ENCODE measurements around the gene APC2. TPM values are rescaled to one million over a fixed set of nuclear protein-coding genes. Genes with fewer than 3 reads are reported as not detected.

APC2 gene
- total RNA-seq, 2 experiments from 2014 or later = 0.02 to 0.10 TPM

DNA sequence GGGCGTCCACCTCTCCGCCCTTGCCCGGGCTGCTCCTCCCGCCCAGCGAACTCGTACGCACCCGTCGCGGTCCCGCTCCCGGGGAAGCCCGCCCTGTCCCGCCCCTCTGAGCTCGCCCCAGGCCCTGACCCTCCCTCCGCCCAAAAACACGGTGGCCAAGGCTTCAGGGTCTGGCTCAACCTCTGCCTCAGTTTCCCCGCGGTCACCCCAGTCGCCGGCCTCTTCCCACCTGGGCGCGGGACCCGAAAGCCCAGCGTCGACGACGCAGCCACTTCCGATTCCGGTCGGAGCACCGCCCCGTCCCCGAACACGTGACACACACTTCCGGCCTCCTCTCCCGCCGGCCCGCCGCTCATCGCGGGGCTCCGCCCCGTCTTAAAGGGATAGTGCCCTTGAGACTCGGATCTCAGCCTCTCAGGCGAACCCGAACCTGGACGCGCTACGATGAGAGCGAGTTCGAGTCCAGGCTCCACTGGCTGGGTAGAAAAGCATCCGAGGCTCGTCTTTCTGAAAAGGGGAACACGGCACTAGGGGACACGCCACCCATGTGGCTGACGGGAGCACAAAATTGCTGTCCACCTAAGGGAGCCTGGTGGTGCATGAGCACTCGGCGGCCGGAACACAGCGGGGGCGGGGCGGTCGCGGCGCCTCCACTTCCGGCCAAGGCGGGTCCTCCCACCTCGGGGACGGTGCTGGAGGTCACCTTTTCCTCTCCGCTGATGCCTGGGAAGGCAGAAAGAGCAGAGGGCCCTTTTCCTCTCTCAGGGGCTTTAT, 29.2 kb downstream of the APC2 start, which contains the start of gene C19orf25:
C19orf25 (minus strand) TSS at position 282 of the 774 bp plus-strand sequence. CDS start 312 bp downstream, outside the sequence.
- CTCF ChIA-PET = no interaction called here
- POLR2A ChIA-PET = interaction anchor here (0.6 kb wide), 1 partner anchor 35 kb away, joined by 5 read pairs; no protein-coding TSS in a partner anchor
- peak within 1 kb of the TSS; percentile 99 for H3K4me3 Mint-ChIP-seq
- H3K36me3 Mint-ChIP-seq (ENCODE audit: low read depth) = peaks cover 3% of the 10 kb centered on the region
- H3K4me1 Mint-ChIP-seq = peaks cover 22% of the 10 kb centered on the region
- no peaks in the 10 kb centered on the region for H3K9me3 Mint-ChIP-seq
- peak within 1 kb of the TSS; percentile 97 for H3K27ac Mint-ChIP-seq
- no peaks in the 10 kb centered on the region for H3K27me3 Mint-ChIP-seq
- DNase-seq = peak; percentile 95

GRCh38 chr19:1481224-1481892, 31.4 kb downstream of the APC2 start:
- H3K4me3 Mint-ChIP-seq = no peak overlapping the region
- H3K27ac Mint-ChIP-seq = no peak overlapping the region
- H3K9me3 Mint-ChIP-seq = no peaks in the 10 kb centered on the region
- ChIA-PET CTCF (interaction anchor here (0.9 kb wide), 1 partner anchor 9 kb away, joined by 3 read pairs; the partner anchor contains the start of gene REEP6), POLR2A (no interaction called here)
- DNase-seq = no peak
- no peaks in the 10 kb centered on the region for H3K27me3 Mint-ChIP-seq
- H3K36me3 Mint-ChIP-seq (ENCODE audit: low read depth) = peaks cover 3% of the 10 kb centered on the region
- H3K4me1 Mint-ChIP-seq = peaks cover 22% of the 10 kb centered on the region

- H3K36me3 Mint-ChIP-seq (ENCODE audit: low read depth) = peaks cover 3% of the 10 kb centered on the region
- POLR2A ChIA-PET = no interaction called here
- no peak for DNase-seq
- no peak overlapping the region for H3K27ac Mint-ChIP-seq
- no peaks in the 10 kb centered on the region for H3K27me3 Mint-ChIP-seq
- H3K9me3 Mint-ChIP-seq = no peaks in the 10 kb centered on the region
- peaks cover 21% of the 10 kb centered on the region for H3K4me1 Mint-ChIP-seq
- CTCF ChIA-PET = no interaction called here
- no peak overlapping the region for H3K4me3 Mint-ChIP-seq
These were observed 32.0 kb downstream of the APC2 start for GRCh38 chr19:1481893-1482360.

- no peaks in the 10 kb centered on the region for H3K9me3 Mint-ChIP-seq
- no peaks in the 10 kb centered on the region for H3K27me3 Mint-ChIP-seq
- H3K4me3 Mint-ChIP-seq = no peak overlapping the region
- ChIA-PET POLR2A (no interaction called here), CTCF (no interaction called here)
- DNase-seq = no peak
- no peak overlapping the region for H3K27ac Mint-ChIP-seq
- H3K36me3 Mint-ChIP-seq (ENCODE audit: low read depth) = peaks cover 3% of the 10 kb centered on the region
- peaks cover 16% of the 10 kb centered on the region for H3K4me1 Mint-ChIP-seq
These were observed 32.6 kb downstream of the APC2 start for GRCh38 chr19:1482361-1483130.

DNA sequence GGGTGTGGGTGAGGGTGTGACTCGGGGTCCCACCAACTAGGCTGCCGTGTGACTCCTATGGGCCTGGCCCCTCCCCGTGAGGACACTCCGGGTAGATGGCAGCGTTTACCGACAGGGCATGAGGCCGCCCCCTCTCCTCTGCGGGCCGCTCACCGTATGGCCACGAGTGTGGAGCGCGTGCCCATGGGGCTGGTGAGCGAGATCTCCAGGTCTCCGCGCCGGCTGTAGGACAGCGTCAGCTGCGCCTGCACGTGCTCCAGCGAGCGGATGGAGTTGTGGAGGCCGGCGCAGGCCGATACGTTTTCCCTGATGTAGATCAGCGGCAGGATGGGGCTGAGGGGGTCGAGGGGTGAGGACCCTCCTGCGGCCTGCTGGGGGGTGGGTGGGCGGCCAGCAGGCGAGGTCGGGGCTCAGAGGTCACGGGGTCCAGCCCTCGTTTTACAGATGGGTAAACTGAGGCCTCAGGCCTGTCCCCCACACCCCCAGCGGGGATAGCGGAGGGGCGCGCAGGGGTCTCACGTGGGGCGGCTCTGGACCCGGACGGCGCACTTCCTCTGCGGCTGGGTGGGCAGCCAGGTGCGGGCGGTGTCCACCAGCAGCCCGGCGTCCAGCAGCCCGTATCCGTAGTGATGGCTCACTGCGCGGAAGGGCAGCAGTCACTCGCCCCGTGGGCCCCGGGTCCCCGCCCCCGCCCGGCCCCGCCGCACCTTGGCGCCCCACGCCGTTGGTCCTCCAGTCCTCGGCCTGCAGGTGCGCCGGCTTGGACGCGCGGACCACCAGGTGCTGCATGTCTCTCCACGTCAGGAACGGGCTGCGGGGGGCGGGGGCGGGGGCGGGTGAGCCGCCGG, 33.4 kb downstream of the APC2 start:
- Mint-ChIP-seq H3K4me1 (peaks cover 9% of the 10 kb centered on the region), H3K4me3 (no peak overlapping the region), H3K36me3 (ENCODE audit: low read depth) (peaks cover 3% of the 10 kb centered on the region), H3K27ac (no peak overlapping the region), H3K9me3 (no peaks in the 10 kb centered on the region), H3K27me3 (no peaks in the 10 kb centered on the region)
- ChIA-PET CTCF (no interaction called here), POLR2A (no interaction called here)
- no peak for DNase-seq

GRCh38 chr19:1483979-1484428, 34.1 kb downstream of the APC2 start:
- Mint-ChIP-seq H3K36me3 (ENCODE audit: low read depth) (peaks cover 2% of the 10 kb centered on the region), H3K4me1 (peaks cover 8% of the 10 kb centered on the region), H3K9me3 (no peaks in the 10 kb centered on the region), H3K27me3 (no peaks in the 10 kb centered on the region), H3K27ac (no peak overlapping the region), H3K4me3 (no peak overlapping the region)
- no peak for DNase-seq
- POLR2A ChIA-PET = no interaction called here
- CTCF ChIA-PET = no interaction called here

DNA sequence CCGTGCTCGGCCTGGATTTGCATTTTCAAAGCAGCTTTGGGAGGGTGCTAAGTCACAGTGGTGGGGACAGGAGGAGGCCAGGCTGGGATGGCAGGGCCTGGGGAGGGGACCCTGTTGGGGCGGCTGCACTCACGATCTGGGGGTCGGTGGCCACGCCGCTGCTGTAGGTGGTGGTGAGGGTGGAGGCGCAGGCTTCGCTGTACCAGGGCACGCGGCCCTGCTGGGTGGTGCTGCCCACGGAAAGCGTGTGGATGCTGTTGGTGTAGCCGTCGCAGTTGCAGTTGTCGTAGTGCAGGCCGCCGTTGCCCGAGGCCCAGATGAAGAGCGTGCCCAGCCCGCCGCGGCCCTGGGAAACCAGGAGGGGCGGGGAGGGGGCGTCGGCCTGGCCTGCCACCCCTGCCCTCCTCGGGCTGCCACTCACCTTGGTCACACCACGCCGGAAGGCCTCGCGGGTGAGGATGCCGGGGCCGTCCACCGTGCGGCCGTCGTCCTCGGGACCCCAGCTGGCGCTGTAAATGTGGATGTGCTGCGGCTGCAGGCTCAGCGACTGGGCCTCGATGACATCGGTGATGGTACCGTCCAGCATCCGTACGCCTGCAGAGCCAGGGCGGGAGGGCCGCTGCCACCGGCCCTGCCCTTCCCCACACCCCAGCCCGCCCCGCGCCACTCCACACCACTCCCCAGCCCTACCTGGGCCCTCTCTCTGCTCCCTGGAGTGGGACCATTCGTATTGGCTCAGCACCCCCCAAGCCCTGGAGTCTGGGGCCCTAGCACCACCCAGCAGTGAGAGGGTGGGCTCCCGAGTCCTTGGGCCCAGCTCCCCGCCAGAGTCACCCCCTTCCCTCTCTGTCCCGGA, 37.0 kb downstream of the APC2 start:
- Mint-ChIP-seq H3K36me3 (ENCODE audit: low read depth) (no peaks in the 10 kb centered on the region), H3K9me3 (no peaks in the 10 kb centered on the region), H3K4me3 (no peak overlapping the region), H3K4me1 (peaks cover 15% of the 10 kb centered on the region), H3K27me3 (peaks cover 4% of the 10 kb centered on the region), H3K27ac (no peak overlapping the region)
- DNase-seq = no peak
- POLR2A ChIA-PET = no interaction called here
- CTCF ChIA-PET = no interaction called here

DNA sequence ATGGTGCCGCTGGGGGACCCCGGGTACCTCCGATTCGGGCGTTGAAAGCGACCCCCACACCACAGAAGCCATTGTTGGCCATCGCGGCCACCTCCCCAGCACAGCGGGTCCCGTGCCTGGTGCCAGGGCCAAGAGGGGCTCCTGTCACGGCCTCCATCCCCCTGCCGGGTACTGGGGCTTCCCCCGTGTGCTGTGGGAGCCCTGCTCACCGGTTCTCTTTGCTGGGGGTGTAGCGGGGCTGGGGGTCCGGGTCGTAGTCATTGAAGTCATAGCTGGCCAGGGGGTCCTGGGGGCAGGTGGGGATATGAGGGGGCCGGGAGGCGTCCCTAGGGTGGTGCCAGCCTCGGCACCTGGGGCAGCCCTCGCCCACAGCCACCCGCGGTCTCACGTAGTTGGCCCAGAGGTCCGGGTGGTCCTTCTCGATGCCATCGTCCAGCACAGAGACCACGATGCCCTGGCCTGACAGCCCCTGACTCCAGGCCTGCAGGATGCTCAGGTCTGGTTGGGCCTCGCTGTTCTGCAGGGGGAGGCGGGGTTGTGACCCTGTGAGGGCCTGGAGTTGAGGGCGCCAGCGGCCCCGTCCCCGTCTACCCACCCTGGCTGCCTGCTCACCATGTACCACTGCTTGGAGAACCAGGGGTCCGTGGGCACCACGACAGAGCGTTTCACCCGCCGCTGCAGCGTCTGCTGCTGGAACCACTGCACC, 37.8 kb downstream of the APC2 start:
- DNase-seq = no peak
- H3K27me3 Mint-ChIP-seq = peaks cover 10% of the 10 kb centered on the region
- H3K27ac Mint-ChIP-seq = no peak overlapping the region
- POLR2A ChIA-PET = no interaction called here
- H3K36me3 Mint-ChIP-seq (ENCODE audit: low read depth) = no peaks in the 10 kb centered on the region
- H3K4me1 Mint-ChIP-seq = peaks cover 16% of the 10 kb centered on the region
- CTCF ChIA-PET = interaction anchor here (1.3 kb wide), 1 partner anchor 221 kb away, joined by 3 read pairs; no protein-coding TSS in a partner anchor
- H3K4me3 Mint-ChIP-seq = no peak overlapping the region
- H3K9me3 Mint-ChIP-seq = no peaks in the 10 kb centered on the region

DNA sequence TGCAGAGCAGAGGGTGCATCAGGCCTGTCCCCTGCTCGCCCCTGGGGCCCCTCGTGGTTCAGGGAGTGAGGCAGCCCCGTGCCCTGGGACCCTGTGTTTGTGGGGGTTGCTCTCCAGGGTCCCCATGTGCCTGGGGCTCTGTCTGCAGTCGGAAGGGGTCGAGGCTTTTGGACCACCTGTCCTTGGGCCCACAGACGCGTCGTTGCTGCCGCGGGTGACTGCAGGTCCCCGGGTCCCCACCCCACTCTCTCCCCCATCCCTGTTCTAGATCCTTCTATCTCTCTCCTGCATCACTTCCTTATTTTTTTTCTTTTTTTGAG, 38.3 kb downstream of the APC2 start:
- Mint-ChIP-seq H3K27ac (no peak overlapping the region), H3K27me3 (peaks cover 15% of the 10 kb centered on the region), H3K36me3 (ENCODE audit: low read depth) (no peaks in the 10 kb centered on the region), H3K4me1 (peaks cover 16% of the 10 kb centered on the region), H3K9me3 (no peaks in the 10 kb centered on the region), H3K4me3 (no peak overlapping the region)
- POLR2A ChIA-PET = no interaction called here
- no peak for DNase-seq
- CTCF ChIA-PET = interaction anchor here (1.3 kb wide), 1 partner anchor 222 kb away, joined by 3 read pairs; no protein-coding TSS in a partner anchor

DNA sequence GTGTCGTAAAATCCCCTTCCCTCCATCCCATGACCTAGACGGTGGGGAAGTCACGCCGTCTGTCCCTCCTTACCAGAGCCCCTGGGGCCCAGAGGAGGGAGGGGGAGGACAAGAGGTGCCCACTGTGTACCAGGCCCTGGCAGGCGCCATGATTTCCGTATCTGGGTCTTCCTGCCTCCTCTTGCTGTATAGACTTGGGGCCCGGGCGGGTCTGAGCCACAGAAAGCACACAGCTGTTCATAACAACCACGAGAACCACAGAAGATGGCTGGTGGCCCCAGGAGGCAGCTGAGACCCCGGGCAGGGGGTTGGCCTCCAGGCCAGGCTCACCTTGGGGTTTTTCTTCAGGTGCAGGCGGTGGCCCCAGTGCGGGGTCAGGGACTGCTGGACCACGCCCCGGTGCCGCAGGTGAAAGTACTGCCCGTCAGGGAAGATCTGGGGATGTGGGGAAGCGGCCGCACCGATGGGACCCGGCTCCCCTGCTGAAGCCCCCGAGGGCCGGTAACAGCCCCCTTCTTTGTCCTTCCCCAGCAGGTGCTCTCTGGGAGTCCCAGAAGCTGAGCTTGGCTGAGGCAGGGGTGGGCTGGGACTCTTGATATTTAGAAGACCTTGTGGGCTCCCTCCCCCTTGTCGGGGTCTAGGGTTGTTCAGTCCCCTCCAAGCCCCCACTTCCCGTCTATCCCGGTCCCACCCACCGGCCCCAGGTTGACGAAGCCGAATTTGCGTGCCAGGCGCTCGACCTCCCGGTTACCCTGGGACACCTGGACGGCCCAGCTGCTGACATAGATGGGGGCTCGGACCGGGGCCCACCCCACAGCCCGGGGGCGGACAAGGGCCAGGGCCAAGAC, 39.8 kb downstream of the APC2 start:
- Mint-ChIP-seq H3K9me3 (no peaks in the 10 kb centered on the region), H3K4me3 (peak overlapping the region; percentile 65), H3K27ac (peak overlapping the region; percentile 79), H3K27me3 (peaks cover 15% of the 10 kb centered on the region), H3K4me1 (peaks cover 16% of the 10 kb centered on the region), H3K36me3 (ENCODE audit: low read depth) (no peaks in the 10 kb centered on the region)
- DNase-seq = peak; percentile 38
- POLR2A ChIA-PET = no interaction called here
- CTCF ChIA-PET = interaction anchor here (1.2 to 3.1 kb wide), 2 partner anchors 12 kb away, joined by 4 to 8 read pairs; no protein-coding TSS in a partner anchor
